Kidney epithelial cell (primary cell): Measurements from ENCODE around the gene MARK4. TPM values are rescaled to one million over a fixed set of nuclear protein-coding genes. Genes with fewer than 3 reads are reported as not detected.

Experiments
- DNase-seq: peaks from one replicate; pipeline ENCODE4 v3.0.0-alpha.2; 2010; ENCODE audit warnings: low read depth
- H3K27me3 ChIP-seq: 2 replicates; pipeline ENCODE4 v1.6.0; 2011; ENCODE audit warnings: low read length; ENCODE audit not compliant: control insufficient read depth, insufficient read depth
- H3K36me3 ChIP-seq: 2 replicates; pipeline ENCODE4 v1.5.1; 2011; ENCODE audit warnings: low read length; ENCODE audit not compliant: control insufficient read depth, insufficient read depth
- H3K4me3 ChIP-seq: 2 replicates; pipeline ENCODE4 v1.5.1; 2011; ENCODE audit warnings: low read depth, mild to moderate bottlenecking, control low read depth, low read length
- total RNA-seq: library from RNA; depleted of rRNA; stranded (reverse); fragments of >200 nt; gene quantifications from 2 replicates; pipeline ENCODE4 v1.2.3, GENCODE V29; 2015
- TF ChIP-seq, protein P1 (sequence below): IDR thresholded peaks from 2 replicates; pipeline ENCODE4 v1.5.1; 2011; ENCODE audit warnings: mild to moderate bottlenecking, moderate library complexity, low read length, control low read depth, inconsistent platforms; ENCODE audit not compliant: insufficient read depth, poor library complexity, severe bottlenecking

MARK4 gene
- total RNA-seq, 1 donor from 2014 or later = 21.9 TPM

DNA sequence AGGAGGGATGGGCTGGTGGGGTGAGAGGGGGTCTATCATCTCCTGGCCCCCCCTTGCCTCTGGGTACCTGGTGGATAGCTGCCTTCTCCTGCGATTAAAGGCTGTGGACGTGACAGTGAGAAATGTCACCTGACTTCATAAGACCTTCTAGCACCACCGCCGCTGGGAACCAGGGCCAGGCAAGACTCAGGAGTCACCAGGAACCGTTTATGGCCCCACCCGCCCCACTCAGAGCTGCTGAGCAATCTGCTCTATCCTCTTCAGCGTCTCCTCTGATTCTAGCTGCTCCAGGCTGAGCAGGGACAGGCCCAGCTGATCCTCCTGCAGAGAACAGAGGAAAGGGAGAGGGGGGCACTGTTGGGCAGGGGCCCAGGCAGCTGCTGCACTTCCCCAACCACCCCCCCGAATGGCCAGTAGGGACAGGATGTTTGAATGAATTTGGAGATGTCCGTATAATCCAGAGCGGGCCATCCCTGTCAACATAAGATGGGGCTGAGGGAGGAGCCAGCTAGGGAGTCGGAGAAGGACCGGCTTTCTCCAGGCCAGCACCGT lies 100.4 kb downstream of the MARK4 start:
- Histone ChIP-seq H3K36me3 (no peaks in the 10 kb centered on the region), H3K4me3 (no peak overlapping the region), H3K27me3 (peaks cover 13% of the 10 kb centered on the region)
- no peak for DNase-seq
- TF ChIP-seq, protein P1, sequence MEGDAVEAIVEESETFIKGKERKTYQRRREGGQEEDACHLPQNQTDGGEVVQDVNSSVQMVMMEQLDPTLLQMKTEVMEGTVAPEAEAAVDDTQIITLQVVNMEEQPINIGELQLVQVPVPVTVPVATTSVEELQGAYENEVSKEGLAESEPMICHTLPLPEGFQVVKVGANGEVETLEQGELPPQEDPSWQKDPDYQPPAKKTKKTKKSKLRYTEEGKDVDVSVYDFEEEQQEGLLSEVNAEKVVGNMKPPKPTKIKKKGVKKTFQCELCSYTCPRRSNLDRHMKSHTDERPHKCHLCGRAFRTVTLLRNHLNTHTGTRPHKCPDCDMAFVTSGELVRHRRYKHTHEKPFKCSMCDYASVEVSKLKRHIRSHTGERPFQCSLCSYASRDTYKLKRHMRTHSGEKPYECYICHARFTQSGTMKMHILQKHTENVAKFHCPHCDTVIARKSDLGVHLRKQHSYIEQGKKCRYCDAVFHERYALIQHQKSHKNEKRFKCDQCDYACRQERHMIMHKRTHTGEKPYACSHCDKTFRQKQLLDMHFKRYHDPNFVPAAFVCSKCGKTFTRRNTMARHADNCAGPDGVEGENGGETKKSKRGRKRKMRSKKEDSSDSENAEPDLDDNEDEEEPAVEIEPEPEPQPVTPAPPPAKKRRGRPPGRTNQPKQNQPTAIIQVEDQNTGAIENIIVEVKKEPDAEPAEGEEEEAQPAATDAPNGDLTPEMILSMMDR = no peak

DNA sequence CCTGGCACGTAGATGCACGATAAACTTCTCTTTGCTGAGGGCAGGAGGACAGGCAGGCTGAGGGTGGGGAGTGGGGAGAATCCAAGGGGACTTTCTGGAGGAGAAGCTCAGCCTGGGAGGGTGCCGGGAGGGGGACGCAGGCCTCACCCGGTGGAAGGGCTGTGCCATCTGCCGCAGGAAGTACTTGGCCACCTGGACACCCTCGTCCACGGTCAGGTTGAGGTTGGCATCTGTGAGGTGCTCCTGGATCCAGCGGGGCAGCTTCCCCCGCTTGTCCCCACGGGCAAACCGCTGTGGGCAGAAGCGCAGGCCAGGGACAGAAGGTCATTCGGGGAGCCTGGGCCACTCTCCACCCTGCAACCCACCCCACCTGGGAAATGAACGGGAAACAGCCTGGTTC lies 101.0 kb downstream of the MARK4 start:
- Histone ChIP-seq H3K4me3 (no peak overlapping the region), H3K36me3 (peaks cover 1% of the 10 kb centered on the region), H3K27me3 (peaks cover 9% of the 10 kb centered on the region)
- no peak for DNase-seq
- TF ChIP-seq, protein P1 = no peak

DNA sequence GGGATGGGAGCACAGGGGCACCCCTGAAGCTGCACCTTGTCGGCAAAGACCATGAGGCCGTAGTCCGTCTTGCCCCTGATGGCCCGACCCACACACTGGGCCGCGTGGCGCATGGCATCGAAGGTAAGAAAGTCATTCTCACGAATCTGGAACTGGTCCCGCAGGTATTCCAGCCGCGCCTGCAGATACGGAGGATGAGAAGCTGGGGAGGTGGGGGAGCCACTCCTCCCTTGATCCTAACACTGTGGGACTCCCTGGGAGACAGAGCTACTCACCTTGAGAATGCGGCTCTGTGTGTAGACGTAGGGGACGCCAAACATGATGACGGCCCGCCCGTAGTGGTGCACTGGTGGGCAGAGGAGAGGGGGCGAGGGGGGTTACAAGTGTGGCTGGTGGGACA lies 101.4 kb downstream of the MARK4 start:
- no peak for DNase-seq
- peaks cover 1% of the 10 kb centered on the region for H3K36me3 ChIP-seq

DNA sequence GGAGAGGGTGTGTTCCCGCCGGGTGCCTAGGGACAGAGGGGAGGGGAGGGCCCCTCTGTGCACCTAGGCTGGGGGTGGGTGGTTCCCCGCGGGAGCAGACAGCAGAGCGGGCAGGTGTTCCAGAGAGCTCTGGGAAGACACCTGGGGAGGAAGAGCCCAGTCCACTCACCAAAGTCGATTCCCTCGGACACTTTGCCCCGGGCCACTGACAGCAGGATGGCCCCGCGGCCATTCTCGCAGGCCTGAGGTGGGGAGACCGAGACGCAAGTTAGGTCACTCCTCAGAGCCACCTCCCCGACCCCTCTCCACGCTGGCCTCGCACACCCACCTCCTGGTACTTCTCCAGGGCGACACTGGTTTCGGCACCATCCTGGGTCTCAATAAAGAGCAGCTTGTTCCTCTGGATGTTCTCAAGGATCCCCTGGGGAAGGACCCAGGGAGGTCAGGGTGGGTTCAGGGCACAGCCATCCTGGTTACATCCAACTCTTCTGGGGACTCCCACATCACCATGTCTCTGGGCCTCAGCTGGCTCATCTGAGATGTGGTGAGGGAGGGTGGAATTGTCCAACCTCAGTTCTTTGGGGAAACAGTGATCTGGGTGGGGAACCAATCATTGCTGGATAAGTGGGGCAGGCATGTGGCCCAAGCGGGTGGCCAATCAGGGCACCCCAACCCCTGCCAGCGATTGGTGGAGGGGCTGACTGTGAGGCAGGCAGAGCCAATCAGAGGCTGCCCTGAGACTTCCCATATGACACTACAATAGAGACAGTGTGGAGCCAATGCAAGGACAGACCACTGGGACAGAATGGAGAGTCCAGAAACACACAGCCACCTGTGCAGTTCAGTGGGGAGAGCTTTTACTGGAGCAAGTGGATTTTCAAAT lies 102.1 kb downstream of the MARK4 start:
- peaks cover 1% of the 10 kb centered on the region for H3K36me3 ChIP-seq
- TF ChIP-seq, protein P1 = no peak
- no peak for DNase-seq
- H3K4me3 ChIP-seq = no peak overlapping the region
- H3K27me3 ChIP-seq = peaks cover under 1% of the 10 kb centered on the region

More for the DNA sequence above, 101.4 kb downstream of the MARK4 start:
- H3K27me3 ChIP-seq = peaks cover 7% of the 10 kb centered on the region
- no peak overlapping the region for H3K4me3 ChIP-seq
- TF ChIP-seq, protein P1 = no peak

DNA sequence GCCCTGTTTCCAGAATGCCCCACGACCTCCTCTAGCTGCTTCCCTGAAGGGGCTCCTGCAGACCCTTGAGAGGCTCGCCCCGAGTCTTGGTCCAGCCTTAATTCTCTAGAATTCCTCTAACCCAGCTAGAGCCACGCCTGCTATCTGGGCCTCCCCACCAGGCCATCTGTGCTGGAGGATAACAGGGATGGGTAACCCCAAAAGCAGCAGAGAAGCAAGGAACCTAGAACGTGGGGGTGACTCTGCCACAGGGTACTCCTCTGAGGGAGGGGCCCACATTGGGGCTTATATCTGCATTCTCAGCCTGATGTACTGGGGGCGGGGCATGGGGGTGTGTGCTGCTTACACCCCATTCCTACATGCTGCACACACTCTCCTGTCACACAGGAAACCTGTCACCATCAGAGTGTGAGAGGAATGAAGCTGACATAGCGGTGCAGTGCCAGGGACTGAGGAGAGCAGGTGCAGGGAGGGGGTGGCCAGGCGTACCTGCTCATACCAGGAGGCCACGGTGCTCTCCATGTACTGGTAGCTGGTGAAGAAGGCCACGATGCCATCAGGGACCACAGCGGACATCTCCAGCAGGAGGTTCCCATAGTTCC lies 103.3 kb downstream of the MARK4 start:
- Histone ChIP-seq H3K4me3 (no peak overlapping the region), H3K36me3 (peaks cover 1% of the 10 kb centered on the region), H3K27me3 (no peaks in the 10 kb centered on the region)
- TF ChIP-seq, protein P1 = no peak
- DNase-seq = no peak

Other genes starting within 250 kb of the MARK4 start
- 60.0 and 76.7 TPM in 2 replicates for gene RELB, start 249.8 kb upstream of the MARK4 start, total RNA-seq
- gene CLASRP, start 212.2 kb upstream of the MARK4 start, total RNA-seq = 65.7 and 77.9 TPM in 2 replicates
- gene ZNF296, start 174.8 kb upstream of the MARK4 start, total RNA-seq = 1.0 and 1.1 TPM in 2 replicates
- gene GEMIN7, start 172.0 kb upstream of the MARK4 start, total RNA-seq = 50.8 and 63.6 TPM in 2 replicates
- 36.5 and 52.0 TPM in 2 replicates for gene PPP1R37, start 158.1 kb upstream of the MARK4 start, total RNA-seq
- 0.07 and 0.46 TPM in 2 replicates for gene NKPD1, start 90.3 kb upstream of the MARK4 start, total RNA-seq
- gene TRAPPC6A, start 73.0 kb upstream of the MARK4 start, total RNA-seq = 33.8 and 36.4 TPM in 2 replicates
- 21.9 and 25.0 TPM in 2 replicates for gene BLOC1S3, start 72.5 kb upstream of the MARK4 start, total RNA-seq
- 0.27 TPM in 1 of 2 replicates, not detected in the other for gene EXOC3L2, start 5.9 kb upstream of the MARK4 start, total RNA-seq
- not detected in 2 replicates for gene CKM, start 71.6 kb downstream of the MARK4 start, total RNA-seq
- gene KLC3, start 89.5 kb downstream of the MARK4 start, total RNA-seq = 8.6 and 8.9 TPM in 2 replicates
- 18.5 and 28.6 TPM in 2 replicates for gene ERCC2, start 119.3 kb downstream of the MARK4 start, total RNA-seq
- gene PPP1R13L, start 153.8 kb downstream of the MARK4 start, total RNA-seq = 30.9 and 34.5 TPM in 2 replicates
- gene POLR1G, start 155.4 kb downstream of the MARK4 start, total RNA-seq = 18.0 and 24.4 TPM in 2 replicates
- 67.1 and 79.5 TPM in 2 replicates for gene ERCC1, start 172.6 kb downstream of the MARK4 start, total RNA-seq
- gene FOSB, start 216.7 kb downstream of the MARK4 start, total RNA-seq = 1.6 and 5.3 TPM in 2 replicates
- 13.4 and 18.5 TPM in 2 replicates for gene RTN2, start 245.8 kb downstream of the MARK4 start, total RNA-seq
- gene PPM1N, start 247.2 kb downstream of the MARK4 start, total RNA-seq = 0.48 TPM in 1 of 2 replicates, not detected in the other